OCI-LY1 (cell line): ENCODE results near the gene CACNA1C.

Experiments used
- H2AFZ ChIP-seq: fragments of 200-600 bp; sonication (generic), shearing (Covaris generic); 2 replicates; pipeline ENCODE4 v1.6.0; 2014; ENCODE audit warnings: antibody characterized with exemption, mild to moderate bottlenecking, low read length
- H3F3A ChIP-seq: fragments of 200-600 bp; sonication (generic), shearing (Covaris generic); 2 replicates; pipeline ENCODE4 v1.6.0; 2014; ENCODE audit warnings: mild to moderate bottlenecking, antibody characterized with exemption, low read length, moderate library complexity; ENCODE audit not compliant: insufficient read depth
- H3K27ac ChIP-seq: fragments of 200-600 bp; sonication (generic); 2 replicates; pipeline ENCODE4 v1.5.1; 2014; ENCODE audit warnings: low read length, mixed run types, mild to moderate bottlenecking, low read depth; ENCODE audit not compliant: poor library complexity, severe bottlenecking
- H3K27me3 ChIP-seq: fragments of 200-600 bp; sonication (generic); 2 replicates; pipeline ENCODE4 v1.6.0; 2014; ENCODE audit warnings: antibody characterized with exemption, mild to moderate bottlenecking, low read length, moderate library complexity; ENCODE audit not compliant: insufficient read depth
- H3K36me3 ChIP-seq: fragments of 200-600 bp; sonication (generic); 2 replicates; pipeline ENCODE4 v1.6.1; 2014; ENCODE audit warnings: mild to moderate bottlenecking, antibody characterized with exemption, low read length, moderate library complexity, mixed read lengths; ENCODE audit not compliant: insufficient read depth
- H3K4me1 ChIP-seq: fragments of 200-600 bp; sonication (generic); 2 replicates; pipeline ENCODE4 v1.5.1; 2014; ENCODE audit warnings: mild to moderate bottlenecking, low read length, moderate library complexity; ENCODE audit not compliant: insufficient read depth, severe bottlenecking
- H3K4me2 ChIP-seq: fragments of 200-600 bp; sonication (generic), shearing (Covaris generic); 2 replicates; pipeline ENCODE4 v1.6.1; 2014; ENCODE audit warnings: low read length
- H3K4me3 ChIP-seq: fragments of 200-600 bp; sonication (generic); 2 replicates; pipeline ENCODE4 v1.5.1; 2014; ENCODE audit warnings: low read length, low read depth, mild to moderate bottlenecking, mixed read lengths; ENCODE audit not compliant: poor library complexity, severe bottlenecking
- H3K79me2 ChIP-seq: fragments of 200-600 bp; shearing (Covaris generic); 2 replicates; pipeline ENCODE4 v1.6.1; 2016; ENCODE audit warnings: mixed run types, low read length, mixed read lengths; ENCODE audit not compliant: insufficient read depth
- H3K9ac ChIP-seq: fragments of 200-600 bp; sonication (generic), shearing (Covaris generic); 2 replicates; pipeline ENCODE4 v1.6.1; 2014; ENCODE audit warnings: mild to moderate bottlenecking, low read length, mixed read lengths
- H3K9me2 ChIP-seq: fragments of 200-600 bp; sonication (generic), shearing (Covaris generic); 2 replicates; pipeline ENCODE4 v1.6.1; 2014; ENCODE audit warnings: low read depth, mild to moderate bottlenecking, low read length, mixed read lengths
- H3K9me3 ChIP-seq: fragments of 200-600 bp; shearing (Covaris generic); 2 replicates; pipeline ENCODE4 v1.6.1; 2014; ENCODE audit warnings: low read length, mixed read lengths
- H4K20me1 ChIP-seq: fragments of 200-600 bp; sonication (generic), shearing (Covaris generic); 2 replicates; pipeline ENCODE4 v1.6.0; 2016; ENCODE audit warnings: mild to moderate bottlenecking, low read length; ENCODE audit not compliant: insufficient read depth
- CTCF ChIP-seq: fragments of 200-600 bp; sonication (generic), shearing (Covaris generic); IDR thresholded peaks from 2 replicates; pipeline ENCODE4 v1.5.1; 2017; ENCODE audit warnings: mild to moderate bottlenecking, antibody characterized with exemption, low read length, moderate library complexity, mixed read lengths
- EZH2 ChIP-seq: fragments of 200-600 bp; sonication (generic), shearing (Covaris generic); IDR thresholded peaks from 2 replicates; pipeline ENCODE4 v1.8.0; 2017; ENCODE audit warnings: borderline replicate concordance, mixed run types, mild to moderate bottlenecking, antibody characterized with exemption, low read length, moderate library complexity, mixed read lengths

Gene CACNA1C

GRCh38 chr12:2651068-2651965 is 598.5 kb downstream of the CACNA1C start:
- Histone ChIP-seq H3K9ac (no peak overlapping the region), H2AFZ (no peak overlapping the region), H3K9me3 (no peaks in the 10 kb centered on the region), H3K27me3 (0 out of 2 replicates have a peak, but pooled peaks cover 6% of the 10 kb centered on the region), H3F3A (no peaks in the 10 kb centered on the region), H3K4me1 (no peaks in the 10 kb centered on the region), H3K4me2 (no peak overlapping the region), H3K79me2 (no peaks in the 10 kb centered on the region), H3K27ac (no peak overlapping the region), H3K9me2 (no peaks in the 10 kb centered on the region), H3K36me3 (no peaks in the 10 kb centered on the region), H4K20me1 (no peaks in the 10 kb centered on the region), H3K4me3 (no peak overlapping the region)
- no peak for TF ChIP-seq CTCF
- no peak for TF ChIP-seq EZH2

DNA sequence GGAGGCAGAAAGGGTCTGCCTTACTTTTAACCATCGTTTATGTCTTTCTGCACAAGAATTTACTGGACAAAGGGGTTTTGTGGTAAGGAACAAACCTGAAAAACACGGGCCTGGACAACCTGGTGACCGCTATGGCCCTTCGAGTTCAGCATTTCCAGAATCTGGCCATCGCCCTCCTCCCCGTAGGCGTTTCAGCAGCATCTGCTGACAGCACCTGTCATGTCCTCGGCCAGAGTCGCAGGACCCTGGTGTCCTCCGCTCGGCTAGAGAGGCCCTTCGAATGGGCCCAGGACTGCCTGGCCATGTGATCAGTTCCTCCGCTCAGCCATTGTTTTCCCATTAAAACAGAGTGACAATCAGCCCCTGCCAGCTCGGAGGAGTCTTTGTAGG is 599.2 kb downstream of the CACNA1C start:
- H4K20me1 ChIP-seq = no peaks in the 10 kb centered on the region
- H3K27me3 ChIP-seq = 0 out of 2 replicates have a peak, but pooled peaks cover 6% of the 10 kb centered on the region
- H3K79me2 ChIP-seq = no peaks in the 10 kb centered on the region
- no peak overlapping the region for H3K4me2 ChIP-seq
- no peak overlapping the region for H3K27ac ChIP-seq
- H3K36me3 ChIP-seq = no peaks in the 10 kb centered on the region
- H2AFZ ChIP-seq = no peak overlapping the region
- H3F3A ChIP-seq = no peaks in the 10 kb centered on the region
- no peak overlapping the region for H3K4me3 ChIP-seq
- TF ChIP-seq EZH2 (no peak), CTCF (no peak)
- H3K9me2 ChIP-seq = no peaks in the 10 kb centered on the region
- no peaks in the 10 kb centered on the region for H3K9me3 ChIP-seq
- H3K4me1 ChIP-seq = no peaks in the 10 kb centered on the region
- no peak overlapping the region for H3K9ac ChIP-seq

GRCh38 chr12:2652401-2653081 is 599.8 kb downstream of the CACNA1C start:
- Histone ChIP-seq H2AFZ (no peak overlapping the region), H3K9me3 (no peaks in the 10 kb centered on the region), H3K4me3 (no peak overlapping the region), H3K4me2 (no peak overlapping the region), H4K20me1 (no peaks in the 10 kb centered on the region), H3K36me3 (no peaks in the 10 kb centered on the region), H3K9ac (no peak overlapping the region), H3K79me2 (no peaks in the 10 kb centered on the region), H3K9me2 (no peaks in the 10 kb centered on the region), H3F3A (no peaks in the 10 kb centered on the region), H3K4me1 (no peaks in the 10 kb centered on the region), H3K27ac (no peak overlapping the region), H3K27me3 (0 out of 2 replicates have a peak, but pooled peaks cover 5% of the 10 kb centered on the region)
- no peak for TF ChIP-seq EZH2
- no peak for TF ChIP-seq CTCF
